Adrenal gland (tissue), 19 donors: Measurements from ENCODE around the gene ITIH5. TPM values are rescaled to one million over a fixed set of nuclear protein-coding genes. Genes with fewer than 3 reads are reported as not detected.
"Not testable (repeated sequence)": the region's sequence is repeated elsewhere in the genome, so short reads cannot be mapped to it uniquely, and the experiment has no call there.

Experiments used
- DNase-seq, 7 donors: peaks; one replicate each; pipeline ENCODE4 v3.0.0-alpha.2; 2019 to 2020
- H3K27ac ChIP-seq, 5 donors: fragments of 200-600 bp; sonication (generic) in 4 of 5; 1 replicate in 3 of 5; 2 replicates in 2 of 5; pipeline versions ENCODE4 v1.5.1 to v1.8.0; 2016 to 2020; ENCODE audit warnings: mild to moderate bottlenecking in 1 of 5
- H3K27me3 ChIP-seq: fragments of 200-600 bp; 2 replicates; pipeline ENCODE4 v1.8.0; 2021
- H3K36me3 ChIP-seq, 2 donors: fragments of 200-600 bp; replicated peaks in 1 of 2; 1 replicate in 1 of 2; 2 replicates in 1 of 2; pipeline versions ENCODE4 v1.5.1 to v1.8.0; 2018 to 2022
- H3K4me1 ChIP-seq, 2 donors: fragments of 200-600 bp; replicated peaks in 1 of 2; 1 replicate in 1 of 2; 2 replicates in 1 of 2; pipeline versions ENCODE4 v1.5.1 to v1.8.0; 2018 to 2021
- H3K4me3 ChIP-seq, 4 donors: fragments of 200-600 bp; sonication (generic) in 3 of 4; one replicate each; pipeline ENCODE4 v1.5.1; 2016 to 2018
- H3K9me3 ChIP-seq, 3 donors: fragments of 200-600 bp; sonication (generic) in 1 of 3; replicated peaks in 1 of 3; 1 replicate in 2 of 3; 2 replicates in 1 of 3; pipeline versions ENCODE4 v1.5.1 to v1.8.0; 2016 to 2021
- POLR2A ChIP-seq, 2 donors: fragments of 450-650 bp; IDR thresholded peaks; one replicate each; pipeline ENCODE4 v1.6.1; 2017; ENCODE audit warnings: antibody characterized with exemption in 2 of 2, mild to moderate bottlenecking in 2 of 2, moderate library complexity in 1 of 2
- WGBS, 4 donors: extraction: QIAGEN DNeasy Blood & Tissue Kit in 2 of 4; methylation state at CpG; one replicate each; pipeline versions ENCODE4 v1.1.5 to v1.1.7; 2013 to 2017; 5-methylcytosine and 5-hydroxymethylcytosine counted together
- intact Hi-C, 2 donors: fragments of 100-400 bp; cut with DNase I; formaldehyde crosslinking; loops; one replicate each; pipeline versions ENCODE4 v1.14.1 to v1.15.0; 2022 to 2023
- long read RNA-seq, 10 donors: library from polyadenylated mRNA in 3 of 10; unstranded in 2 of 10; stranded (forward) in 1 of 10; transcript quantifications; one replicate each; pipeline ENCODE4 v2.0.0 and lab custom pipeline, GENCODE V29; 2021 to 2026
- polyA plus RNA-seq, 3 donors: library from polyadenylated mRNA; stranded (reverse); fragments of 200-250 nt in 2 of 3; fragments of 350-450 nt in 1 of 3; fragmentation: Illumina TruSeq in 1 of 3; extraction: RNeasy Lipid Tissue Mini Kit (QIAGEN cat#74804) in 1 of 3; gene quantifications; one replicate each; pipeline ENCODE4 v1.2.3, GENCODE V29; 2013 to 2014
- total RNA-seq, 9 donors: library from RNA; depleted of rRNA in 4 of 9; stranded (reverse); fragments of >200 nt in 4 of 9; fragments of 120-200 nt in 1 of 9; fragmentation: NEBNext Ultra II Directional in 1 of 9; extraction: Animal tissue kit (Norgen Biotek cat#: 25700) in 1 of 9; gene quantifications; one replicate each; pipeline versions ENCODE4 v1.1.0 to v1.2.4, GENCODE V29; 2013 to 2023
- TF ChIP-seq, protein P1 (sequence below), 6 experiments: fragments of 450-650 bp in 4 of 6; fragments of 200-600 bp in 2 of 6; sonication (generic) in 1 of 6; IDR thresholded peaks; 1 replicate in 5 of 6; 2 replicates in 1 of 6; pipeline versions ENCODE4 v1.5.1 to v1.8.0; 2016 to 2021; ENCODE audit warnings: antibody characterized with exemption in 6 of 6, mild to moderate bottlenecking in 2 of 6, moderate library complexity in 1 of 6
- donor health status: healthy with polysubstance abuse.
- donor health status: Bipolar disorder and iron deficiency.
- donor health status: DM: yes; HTN: yes; CAD: no.
- donor health status: DM: no; HTN: no; CAD: no.
- donor health status: DM: no; HTN: no; CAD: no.
- donor health status: DM: yes; HTN: yes; CAD: no.

The ITIH5 gene
- total RNA-seq = 1 to 10 TPM in 8 of 9 donors, under 1 TPM in 1; 0.87 to 6.2 (median 1.9) TPM
- 1 to 10 TPM in 2 of 3 donors, under 1 TPM in 1; 0.66 to 2.5 (median 1.2) TPM for polyA plus RNA-seq
- long read RNA-seq, donor 1 = 0 reads
- long read RNA-seq, donor 2 = 0 reads
- long read RNA-seq, donor 3 = 0 reads
- long read RNA-seq, donor 4 = 0 reads
- long read RNA-seq, donor 5, full-length matches to known transcripts = 2 of 3 reads
- long read RNA-seq, donor 5, partial matches to known transcripts = 1 of 3 reads
- long read RNA-seq, donor 5, other reads (novel, unspliced or antisense) = 0 of 3 reads
- long read RNA-seq, donor 6, partial matches to known transcripts = 1 of 1 reads
- long read RNA-seq, donor 6, other reads (novel, unspliced or antisense) = 0 of 1 reads
- long read RNA-seq, donor 7 = 0 reads
- long read RNA-seq, donor 8 = 0 reads
- long read RNA-seq, donor 9 = 0 reads
- long read RNA-seq, donor 10, full-length matches to known transcripts = 1 of 1 reads
- long read RNA-seq, donor 10, partial matches to known transcripts = 0 of 1 reads
- long read RNA-seq, donor 10, other reads (novel, unspliced or antisense) = 0 of 1 reads

DNA sequence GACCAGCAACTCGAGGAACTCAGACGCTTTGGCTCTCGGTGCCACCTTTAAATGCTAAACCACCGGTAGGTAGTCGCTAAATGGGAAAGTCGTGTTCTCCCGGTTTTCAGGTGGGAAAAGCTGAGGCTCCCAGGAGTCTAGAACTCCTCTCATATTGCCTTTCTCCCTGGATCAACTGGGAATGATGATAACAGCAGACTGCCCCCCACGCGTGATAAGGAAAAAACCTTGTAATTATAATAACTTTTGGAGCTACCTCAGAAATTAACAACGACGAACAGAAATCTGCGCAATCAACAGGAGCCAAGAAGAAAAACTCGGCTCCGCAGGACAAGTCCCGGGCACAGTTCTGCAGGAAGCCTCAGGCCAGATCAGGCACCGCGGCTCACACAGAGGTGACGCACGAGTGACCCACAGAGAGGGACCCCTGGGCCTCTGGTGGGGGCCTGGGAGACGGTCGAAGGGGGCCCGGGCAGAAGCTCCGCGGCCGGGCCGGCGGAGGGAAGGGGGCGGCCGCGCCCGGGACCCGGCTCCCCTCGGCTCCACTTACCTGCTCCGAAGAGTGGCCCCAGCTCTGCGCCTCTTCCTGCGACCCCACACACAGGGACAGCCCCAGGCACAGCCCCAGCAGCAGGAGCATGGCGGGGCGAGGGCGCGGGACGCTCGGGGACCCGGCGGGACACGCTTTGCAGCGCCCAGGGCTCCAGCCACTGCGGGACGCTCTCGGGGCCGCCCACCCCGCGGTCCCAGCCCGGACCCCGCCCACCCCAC lies at the start of gene ITIH5:
TSS of gene ITIH5 (minus strand) at position 714 of the 771 bp plus-strand sequence. CDS start at position 640, 74 bp downstream.
- no peaks in the 10 kb centered on the region for H3K9me3 ChIP-seq
- intact Hi-C loops = no loop called here
- H3K4me3 ChIP-seq = peak within 1 kb of the TSS in 1 of 4 donors; percentile 46
- no peaks in the 10 kb centered on the region for H3K36me3 ChIP-seq
- peaks cover 9 to 15% of the 10 kb centered on the region in 2 donors for H3K4me1 ChIP-seq
- H3K27me3 ChIP-seq = peaks cover 42% of the 10 kb centered on the region
- WGBS, 4 donors = 1 to 3% (median 1%) methylated on average over 14 to 54 of the region's 54 CpGs
- peak in 1 of 7 donors; percentile 16 for DNase-seq
- H3K27ac ChIP-seq = no peak within 1 kb of the TSS
- TF ChIP-seq, protein P1, sequence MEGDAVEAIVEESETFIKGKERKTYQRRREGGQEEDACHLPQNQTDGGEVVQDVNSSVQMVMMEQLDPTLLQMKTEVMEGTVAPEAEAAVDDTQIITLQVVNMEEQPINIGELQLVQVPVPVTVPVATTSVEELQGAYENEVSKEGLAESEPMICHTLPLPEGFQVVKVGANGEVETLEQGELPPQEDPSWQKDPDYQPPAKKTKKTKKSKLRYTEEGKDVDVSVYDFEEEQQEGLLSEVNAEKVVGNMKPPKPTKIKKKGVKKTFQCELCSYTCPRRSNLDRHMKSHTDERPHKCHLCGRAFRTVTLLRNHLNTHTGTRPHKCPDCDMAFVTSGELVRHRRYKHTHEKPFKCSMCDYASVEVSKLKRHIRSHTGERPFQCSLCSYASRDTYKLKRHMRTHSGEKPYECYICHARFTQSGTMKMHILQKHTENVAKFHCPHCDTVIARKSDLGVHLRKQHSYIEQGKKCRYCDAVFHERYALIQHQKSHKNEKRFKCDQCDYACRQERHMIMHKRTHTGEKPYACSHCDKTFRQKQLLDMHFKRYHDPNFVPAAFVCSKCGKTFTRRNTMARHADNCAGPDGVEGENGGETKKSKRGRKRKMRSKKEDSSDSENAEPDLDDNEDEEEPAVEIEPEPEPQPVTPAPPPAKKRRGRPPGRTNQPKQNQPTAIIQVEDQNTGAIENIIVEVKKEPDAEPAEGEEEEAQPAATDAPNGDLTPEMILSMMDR (IDR thresholded peaks at IDR 0.05) = no peak
- TF ChIP-seq POLR2A (IDR thresholded peaks at IDR 0.05) = no peak

GRCh38 chr10:7715515-7715914 lies 48.7 kb upstream of the ITIH5 start:
- intact Hi-C loops = no loop called here
- TF ChIP-seq, protein P1 (IDR thresholded peaks at IDR 0.05) = no peak
- no peak for TF ChIP-seq POLR2A (IDR thresholded peaks at IDR 0.05)
- Histone ChIP-seq H3K4me3 (no peak overlapping the region), H3K9me3 (no peaks in the 10 kb centered on the region), H3K27ac (no peak overlapping the region), H3K27me3 (no peaks in the 10 kb centered on the region), H3K36me3 (no peaks in the 10 kb centered on the region), H3K4me1 (no peaks in the 10 kb centered on the region)
- WGBS, 4 donors = 84 to 92% (median 90%) methylated on average over 7 of the region's 7 CpGs
- no peak for DNase-seq

DNA sequence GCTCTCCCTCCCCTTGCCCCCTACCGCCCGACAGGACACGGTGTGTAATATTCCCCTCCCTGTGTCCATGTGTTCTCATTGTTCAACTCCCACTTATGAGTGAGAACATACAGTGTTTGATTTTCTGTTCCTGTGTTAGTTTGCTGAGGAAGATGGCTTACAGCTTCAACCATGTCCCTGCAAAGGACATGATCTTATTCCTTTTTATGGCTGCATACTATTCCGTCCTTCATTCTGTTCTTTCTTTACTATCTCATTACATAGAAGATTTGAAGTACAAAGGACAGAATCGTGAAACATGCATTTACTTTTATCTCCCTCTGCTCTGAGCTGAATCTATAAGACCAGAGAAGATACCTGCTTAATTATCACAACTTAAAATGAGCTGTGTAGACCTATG lies 44.3 kb upstream of the ITIH5 start:
- H3K36me3 ChIP-seq, intact Hi-C loops, H3K9me3 ChIP-seq, H3K27ac ChIP-seq, H3K4me1 ChIP-seq, H3K27me3 ChIP-seq, DNase-seq, H3K4me3 ChIP-seq: not testable (repeated sequence)
- WGBS, 4 donors = 76 to 87% (median 82%) methylated on average over 5 of the region's 5 CpGs

GRCh38 chr10:7710446-7710845 lies 43.7 kb upstream of the ITIH5 start:
- Histone ChIP-seq H3K36me3 (no peaks in the 10 kb centered on the region), H3K4me1 (no peaks in the 10 kb centered on the region), H3K27me3 (no peaks in the 10 kb centered on the region), H3K4me3 (no peak overlapping the region), H3K9me3 (no peaks in the 10 kb centered on the region), H3K27ac (no peak overlapping the region)
- no peak for TF ChIP-seq POLR2A (IDR thresholded peaks at IDR 0.05)
- TF ChIP-seq, protein P1 (IDR thresholded peaks at IDR 0.05) = no peak
- intact Hi-C loops = no loop called here
- no peak for DNase-seq
- 76 to 95% (median 90%) methylated on average over 1 of the region's 1 CpG for WGBS, 4 donors
